IPS-NIHi11 (cell line): ENCODE results near the gene RAB11FIP4.

Experiments used
- DNase-seq: peaks from one replicate; pipeline ENCODE4 v3.0.0; 2012; ENCODE audit warnings: mixed read lengths, low spot score

Gene RAB11FIP4

DNA sequence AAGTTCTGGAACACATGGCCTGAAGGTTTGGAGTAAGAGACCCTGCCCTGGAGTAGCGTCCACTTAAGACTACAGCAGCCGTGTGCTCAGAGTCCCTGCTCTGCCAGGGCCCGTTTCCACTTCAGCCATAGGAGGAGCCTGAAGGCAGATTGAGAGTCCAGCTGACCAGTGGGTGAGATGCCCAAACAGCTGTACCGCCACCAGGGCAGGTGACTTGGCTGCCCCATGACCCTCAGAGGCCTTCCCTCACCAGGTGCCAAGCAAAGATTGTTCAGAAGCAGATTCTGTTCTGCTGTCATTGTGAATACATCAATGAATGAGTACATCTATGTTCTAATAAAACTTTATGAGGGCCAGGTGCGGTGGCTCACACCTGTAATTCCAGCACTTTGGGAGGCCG is 178.8 kb downstream of the RAB11FIP4 start:
- DNase-seq = no peak

DNA sequence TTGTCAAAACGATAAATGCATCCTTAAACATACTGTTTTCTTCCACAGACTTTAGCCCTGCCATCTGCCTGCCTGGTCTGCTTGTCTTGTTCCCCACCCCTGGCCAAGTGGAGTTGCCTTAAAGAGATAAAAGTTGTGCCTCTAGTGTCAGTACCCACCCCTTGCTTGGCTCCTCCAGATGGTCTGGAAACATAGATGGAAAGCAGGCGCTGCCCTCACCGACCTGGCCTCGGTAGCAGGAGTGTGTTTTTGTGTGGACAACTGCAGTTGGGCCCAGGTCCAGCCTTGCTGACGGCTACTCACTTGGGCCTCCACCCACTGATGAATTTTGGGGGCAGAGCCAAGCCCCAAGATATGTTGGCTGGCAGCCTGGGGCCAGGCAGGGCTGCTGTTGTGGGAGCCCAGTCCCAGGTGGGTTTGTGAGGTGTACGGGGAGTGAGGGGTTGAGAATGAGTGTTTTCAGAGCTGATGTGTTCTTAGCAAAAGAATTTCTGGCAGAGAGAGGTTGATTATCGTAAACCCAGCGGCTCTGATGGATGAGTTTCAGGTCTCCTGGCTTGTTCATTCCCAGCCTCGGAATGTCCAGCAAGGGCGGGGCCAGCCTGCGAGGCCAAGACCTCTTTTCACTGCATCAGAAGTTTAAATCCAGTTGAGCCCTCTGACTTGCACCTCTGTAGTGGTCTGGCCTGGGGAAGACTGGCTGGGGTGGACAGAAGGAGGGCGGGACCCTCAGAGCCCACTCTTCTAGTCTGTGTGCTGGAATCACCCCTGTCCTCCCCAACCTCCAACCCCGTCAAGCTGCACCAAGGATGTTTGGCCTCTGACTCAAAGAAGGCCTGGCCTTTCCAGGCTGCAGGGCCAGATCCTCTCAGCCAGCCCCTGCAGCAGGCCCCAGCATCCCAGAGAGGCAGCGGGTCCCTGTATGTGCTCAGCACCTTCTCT is 179.7 kb downstream of the RAB11FIP4 start:
- DNase-seq = no peak

DNA sequence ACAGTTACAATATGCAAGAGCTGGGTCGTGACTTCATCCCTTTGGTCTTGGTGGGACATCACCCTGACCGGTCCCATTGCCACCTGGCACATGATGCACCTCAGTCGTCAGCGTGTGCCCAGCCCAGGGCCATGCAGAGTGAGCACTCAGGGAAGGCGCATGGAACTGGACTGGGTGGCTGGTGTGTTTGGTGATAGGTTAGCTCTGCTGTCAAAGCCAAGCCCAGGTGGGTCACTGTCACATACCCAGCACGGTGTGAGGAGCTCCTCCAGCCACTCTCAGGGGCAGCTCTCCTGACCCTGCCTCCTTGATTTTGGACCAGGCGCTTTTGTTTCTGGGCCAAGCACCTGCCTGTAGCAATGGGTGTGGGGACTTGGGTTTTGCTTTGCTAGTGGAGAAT is 180.9 kb downstream of the RAB11FIP4 start:
- no peak for DNase-seq

DNA sequence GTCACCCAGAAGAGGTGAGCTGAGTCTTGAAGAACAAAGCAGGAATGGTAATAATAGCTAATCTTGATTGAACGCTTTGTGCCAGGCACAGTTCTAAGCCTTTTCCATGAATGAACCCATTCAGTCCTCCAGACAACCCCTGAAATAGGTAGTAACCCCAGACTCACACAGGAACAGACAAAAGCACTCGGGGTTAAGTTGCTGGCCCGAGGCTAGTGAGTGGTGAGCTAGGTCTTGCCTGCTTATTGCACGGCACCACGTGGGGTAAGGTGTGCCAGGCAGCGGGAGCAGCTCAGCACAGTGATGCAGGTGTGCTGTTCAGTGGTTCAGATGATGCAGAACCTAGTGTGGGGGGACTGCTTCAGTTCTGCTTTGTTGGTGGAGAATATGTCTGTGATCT is 181.6 kb downstream of the RAB11FIP4 start:
- no peak for DNase-seq

DNA sequence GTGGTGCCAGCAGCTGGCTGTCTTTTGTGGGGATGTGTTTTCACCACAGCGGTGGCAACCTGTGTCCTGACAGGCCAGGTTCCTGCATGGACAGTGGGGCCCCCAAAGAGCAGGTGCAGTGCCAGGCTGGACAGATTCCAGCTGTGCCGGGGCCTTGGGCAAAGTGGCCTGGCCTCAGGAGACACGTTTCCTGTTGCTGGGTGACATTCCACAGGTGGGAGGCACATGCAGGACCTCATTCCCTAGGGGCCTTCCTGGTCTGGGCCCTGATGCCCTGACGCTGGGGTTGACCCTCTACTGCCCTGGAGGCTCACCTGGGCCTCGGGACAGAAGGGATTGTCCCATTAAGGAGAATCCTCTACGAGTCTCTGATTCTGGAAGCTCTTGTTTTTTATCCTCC is 182.4 kb downstream of the RAB11FIP4 start:
- no peak for DNase-seq

DNA sequence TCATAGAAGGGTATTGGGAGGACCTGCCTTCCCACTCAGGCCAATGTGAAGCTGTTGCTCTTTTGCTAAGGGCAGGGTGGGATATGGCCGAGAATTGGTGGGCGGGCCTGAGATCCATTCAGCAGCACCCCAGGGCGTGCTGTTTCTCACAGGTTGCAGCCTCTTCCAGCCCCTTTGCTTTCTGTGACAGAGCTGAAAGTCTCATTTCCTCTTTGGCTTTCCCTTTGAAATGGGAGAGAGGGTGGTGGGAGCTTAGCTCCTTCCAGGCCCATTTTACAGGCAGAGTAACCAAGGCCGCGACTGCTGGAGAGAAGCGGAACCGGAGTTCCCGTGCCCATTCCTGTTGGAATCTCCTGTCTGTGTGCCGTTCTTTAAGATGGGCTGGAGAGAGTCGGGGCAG is 183.0 kb downstream of the RAB11FIP4 start:
- DNase-seq = no peak

DNA sequence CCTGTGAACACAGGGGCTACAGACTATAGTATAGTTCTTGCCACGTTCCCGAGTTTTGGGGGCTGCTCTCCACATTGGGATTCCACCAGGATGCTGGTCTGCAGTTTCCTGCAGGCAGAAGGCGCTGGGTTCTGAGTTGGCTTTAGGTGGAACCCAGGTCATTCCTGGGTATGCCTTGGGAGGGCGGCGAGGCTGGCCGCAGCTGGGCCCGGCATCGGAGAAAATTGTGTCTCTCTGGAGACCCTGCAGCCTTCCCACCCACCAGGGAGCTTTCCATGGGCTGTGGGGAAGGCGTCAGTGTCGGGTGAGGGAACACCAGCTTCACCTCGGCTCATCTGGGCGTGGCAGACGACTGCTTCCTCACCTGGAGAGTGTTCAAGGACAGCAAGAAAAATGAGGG is 183.6 kb downstream of the RAB11FIP4 start:
- DNase-seq = no peak

DNA sequence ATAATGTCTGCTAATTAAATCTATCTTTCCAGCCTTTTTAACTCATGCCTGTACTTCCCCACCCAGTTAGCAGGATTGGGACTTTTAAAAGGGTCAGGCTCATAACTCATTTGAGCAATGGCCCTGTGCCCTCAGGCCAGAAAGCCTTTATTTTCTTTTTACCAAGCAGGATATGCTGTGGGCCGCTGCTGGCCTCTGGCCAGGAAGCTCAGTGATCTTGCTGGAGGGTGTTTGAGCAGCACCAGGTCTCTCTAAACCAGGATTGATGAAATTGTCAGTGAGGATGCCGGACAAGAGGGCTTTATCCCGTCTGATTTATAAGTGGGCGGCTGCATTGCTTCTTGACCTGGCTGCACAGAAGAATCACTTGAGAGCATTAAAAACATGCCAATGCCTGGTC is 187.8 kb downstream of the RAB11FIP4 start:
- no peak for DNase-seq

DNA sequence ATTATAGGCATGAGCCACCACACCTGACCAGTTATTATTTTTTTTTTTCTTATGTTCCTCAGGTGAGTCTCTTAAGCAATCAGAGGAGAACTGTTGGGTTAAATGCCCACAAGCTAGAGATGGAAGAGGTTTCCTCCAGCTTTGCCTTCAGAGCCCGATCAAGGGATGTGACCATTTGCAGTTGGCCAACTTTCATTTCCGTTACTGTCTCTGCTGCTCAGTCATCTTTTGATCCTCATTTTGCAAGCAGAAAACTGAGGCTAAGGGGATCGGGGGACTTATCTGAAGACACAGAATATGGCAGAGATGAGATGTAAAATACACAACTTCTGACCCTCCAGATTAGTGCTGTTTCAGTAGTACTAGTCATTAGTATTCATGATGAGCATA is 188.8 kb downstream of the RAB11FIP4 start:
- no peak for DNase-seq

DNA sequence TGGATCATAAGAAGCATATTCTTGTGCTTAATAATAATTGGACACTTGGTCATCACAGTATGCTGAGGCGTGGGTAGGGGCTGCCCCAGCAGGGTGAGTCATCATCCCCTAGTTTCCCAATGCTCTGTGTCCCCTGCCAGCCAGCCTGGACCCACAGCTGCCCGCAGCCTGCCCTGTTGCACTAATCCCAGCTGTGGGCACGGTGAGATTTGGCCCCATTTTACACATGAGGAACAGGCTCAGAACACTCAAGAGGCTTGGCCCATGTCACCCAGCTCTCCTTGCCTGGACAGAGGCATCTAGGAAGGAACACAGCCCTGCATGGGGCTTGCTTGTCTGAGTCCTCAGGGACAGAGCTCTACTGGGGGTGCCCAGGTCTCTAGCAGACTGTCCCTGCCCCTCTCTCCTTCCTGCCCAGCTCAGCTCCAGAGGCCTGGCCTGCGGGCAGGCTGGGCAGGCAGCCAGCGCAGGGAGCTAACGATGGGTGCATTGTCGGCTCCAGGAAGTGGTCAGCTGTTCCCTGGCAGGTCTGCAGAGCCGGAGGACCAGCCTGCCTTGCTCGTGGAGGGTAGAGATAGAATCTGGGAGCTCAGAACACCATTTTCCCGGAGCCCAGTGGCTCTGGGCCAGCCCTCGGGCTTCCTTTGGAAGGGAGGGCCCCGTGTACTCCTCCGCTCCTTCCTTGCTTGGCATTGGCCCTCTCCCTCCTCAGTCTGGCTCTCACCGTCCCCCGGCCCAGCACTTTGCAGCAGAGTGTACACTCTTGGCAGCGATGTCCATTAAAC is 189.4 kb downstream of the RAB11FIP4 start:
- DNase-seq = peak; percentile 58

DNA sequence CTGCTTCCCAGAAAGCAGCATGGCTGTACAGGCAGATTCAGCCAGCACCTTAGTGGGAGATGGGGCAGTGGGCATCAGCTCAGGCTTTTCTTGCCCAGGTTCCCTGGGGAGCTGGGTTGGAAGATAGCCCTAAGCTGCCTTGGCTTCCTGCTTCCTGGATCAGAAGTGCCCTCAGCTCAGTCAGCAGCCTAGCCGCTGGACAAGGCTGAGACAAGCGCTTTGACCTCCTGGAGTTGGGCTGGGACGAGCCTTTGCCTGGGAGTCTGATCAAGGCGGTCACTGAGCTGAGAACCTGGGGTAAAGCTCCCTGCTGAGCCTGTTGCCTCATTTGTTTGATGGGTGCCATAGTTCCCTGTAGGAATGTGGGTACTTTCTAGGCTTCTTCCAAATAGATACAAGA is 190.0 kb downstream of the RAB11FIP4 start:
- no peak for DNase-seq

DNA sequence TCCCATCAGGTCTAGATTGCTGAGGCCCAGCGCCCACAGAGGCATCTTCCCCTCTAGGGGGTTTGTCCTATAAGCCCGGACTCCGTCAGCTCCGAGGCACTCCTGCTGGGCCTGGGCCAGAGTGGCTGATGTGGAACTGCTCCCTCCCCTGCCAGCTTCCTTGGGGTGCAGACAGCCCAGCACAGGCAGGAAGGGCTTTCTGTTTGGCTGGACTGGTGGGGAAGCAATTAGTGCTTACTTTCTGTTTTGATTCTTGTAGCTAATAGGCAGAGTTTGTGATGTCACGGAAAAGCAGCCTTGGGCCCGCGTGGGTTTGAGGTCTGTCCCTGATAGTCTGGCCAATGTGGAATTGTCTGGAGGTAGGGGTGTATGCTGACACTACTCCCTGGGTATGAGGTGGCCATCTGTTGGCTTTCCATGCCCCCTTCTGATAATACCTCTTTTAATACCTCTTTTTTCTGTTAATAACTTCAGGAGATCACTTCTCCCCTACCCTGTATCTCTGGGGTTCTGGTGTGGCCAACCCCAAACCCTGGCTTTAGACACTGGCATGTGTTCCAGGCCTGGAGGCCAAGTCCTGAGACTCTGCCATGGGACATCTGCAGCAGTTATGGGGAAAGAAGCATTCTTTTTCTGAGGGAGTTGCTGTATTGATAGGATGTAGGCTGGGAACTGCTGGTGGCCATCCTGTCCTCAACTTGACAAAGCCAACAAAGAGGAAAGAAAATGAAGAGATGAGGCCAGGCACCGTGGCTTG is 190.9 kb downstream of the RAB11FIP4 start:
- no peak for DNase-seq

DNA sequence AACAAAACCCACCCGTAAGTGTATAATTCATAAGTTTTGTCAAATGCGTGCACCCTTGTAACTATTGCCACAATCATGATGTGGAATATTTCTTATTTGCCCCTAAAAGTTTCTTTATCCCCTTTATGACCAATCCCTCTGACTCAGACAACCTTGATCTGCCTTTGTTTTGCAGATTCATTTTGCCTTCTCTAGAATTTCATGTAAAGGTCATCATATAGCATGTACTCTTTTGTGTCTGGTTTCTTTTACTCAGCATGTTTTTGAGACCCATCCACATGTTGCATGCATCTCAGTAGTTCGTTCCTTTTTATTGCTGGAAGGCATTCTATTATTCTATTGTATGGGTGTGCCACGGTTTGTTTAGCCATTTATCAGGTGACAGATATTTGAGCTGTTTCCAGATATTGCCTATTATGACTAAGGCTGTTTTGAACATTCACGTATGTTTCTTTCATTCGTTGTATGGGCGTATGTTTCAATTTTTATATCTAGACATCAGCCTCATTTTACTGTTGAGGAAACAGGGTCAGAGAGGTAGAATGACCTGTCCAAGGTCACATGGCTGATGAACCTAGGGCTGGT is 192.4 kb downstream of the RAB11FIP4 start:
- no peak for DNase-seq

DNA sequence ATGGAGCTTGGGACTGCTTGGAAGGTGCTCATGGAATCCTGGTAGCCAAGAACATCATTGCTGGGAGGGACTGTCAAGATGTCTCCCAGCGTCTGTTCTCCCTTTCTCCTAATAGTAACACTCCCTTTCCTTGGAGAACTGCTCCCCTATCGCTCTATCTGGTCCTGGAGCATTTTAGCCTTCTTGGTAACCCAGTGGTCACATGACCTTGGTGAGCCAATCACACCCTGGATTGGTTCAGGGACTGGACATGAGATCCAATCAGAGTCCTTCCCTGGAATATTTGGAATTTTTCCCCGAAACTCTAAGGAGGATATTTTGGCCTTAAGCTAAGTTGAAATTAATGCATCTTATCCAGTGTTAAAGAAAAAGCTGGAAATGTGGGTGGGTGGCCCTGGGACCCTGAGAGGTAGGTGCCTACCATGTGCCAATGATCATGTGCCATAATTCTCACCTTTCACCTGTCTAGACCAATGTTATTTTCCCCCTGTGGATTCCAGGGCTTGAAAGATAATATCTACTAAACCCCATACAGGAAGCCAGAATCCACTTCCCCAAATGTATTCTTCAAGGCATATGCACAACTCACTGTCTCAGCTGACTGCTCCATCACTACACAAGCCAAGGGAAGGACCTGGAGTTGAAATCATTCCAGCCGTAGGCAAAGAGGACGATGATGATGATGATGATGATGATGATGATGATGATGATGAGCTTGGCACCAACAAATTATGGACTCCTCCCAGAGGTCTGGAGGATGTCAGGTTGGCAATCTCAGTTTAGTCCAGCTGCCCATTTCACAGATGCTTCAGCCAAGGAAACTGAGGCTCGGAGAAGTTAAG is 193.2 kb downstream of the RAB11FIP4 start:
- no peak for DNase-seq

DNA sequence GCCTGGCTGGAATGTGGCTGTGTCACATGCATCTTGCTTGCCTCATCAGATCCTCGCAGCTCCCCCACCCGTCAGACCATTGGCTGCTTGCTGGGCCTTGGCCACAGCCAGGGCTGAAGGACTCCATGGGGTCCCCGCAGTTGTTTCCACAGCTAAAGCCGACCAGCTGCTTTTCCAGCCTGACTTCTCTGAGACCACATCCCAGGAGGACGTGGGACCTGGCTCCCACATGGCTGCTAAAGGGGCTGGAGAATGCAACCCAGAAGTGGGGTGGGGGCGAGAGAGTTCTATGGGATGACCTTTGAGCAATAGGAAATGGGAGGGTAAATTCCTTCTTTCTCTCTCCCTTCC is 193.8 kb downstream of the RAB11FIP4 start:
- no peak for DNase-seq

DNA sequence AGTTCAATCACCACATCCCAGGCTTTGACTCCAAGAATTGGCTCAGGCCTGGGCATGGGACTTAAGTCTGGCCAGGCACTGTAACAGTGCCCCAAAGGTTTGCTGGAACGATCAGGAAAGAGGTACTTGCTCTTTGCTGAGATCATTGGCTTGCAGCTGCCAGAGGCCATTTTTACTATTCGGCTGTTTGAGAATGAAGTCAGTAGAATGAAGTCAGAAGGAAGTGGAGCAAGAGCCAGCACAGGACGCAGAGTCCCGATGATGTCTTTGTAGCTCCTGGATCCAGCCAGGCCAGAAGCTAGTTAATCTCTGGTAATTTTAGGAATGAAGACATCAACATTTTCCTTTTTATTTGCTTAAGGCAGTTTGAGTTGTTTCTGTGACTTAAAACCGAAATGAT is 195.5 kb downstream of the RAB11FIP4 start:
- no peak for DNase-seq

DNA sequence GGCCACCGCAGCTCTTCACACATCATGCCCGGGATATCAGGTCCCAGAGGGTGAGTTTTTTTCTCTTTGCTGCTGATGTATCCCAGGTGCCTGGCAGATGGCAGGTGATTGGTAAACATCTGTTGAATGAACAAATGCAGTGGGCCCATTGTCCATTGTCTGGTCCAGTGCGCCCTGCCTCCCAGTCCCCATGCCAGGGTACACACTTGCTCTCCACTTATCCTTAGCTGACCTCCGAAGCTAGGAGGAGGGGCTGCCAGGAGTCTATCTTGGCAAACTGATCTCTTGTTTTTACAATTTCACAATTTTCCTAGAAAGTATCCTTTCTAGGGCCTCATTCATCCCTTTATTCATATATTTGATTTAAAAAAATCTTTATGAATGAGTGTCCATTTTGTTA is 196.0 kb downstream of the RAB11FIP4 start:
- DNase-seq = no peak
